ENCODE results near the gene GRM7. TPM values are rescaled to one million over a fixed set of nuclear protein-coding genes. Genes with fewer than 3 reads are reported as not detected.

The GRM7 gene
- total and polyA plus RNA-seq, 9 of the 15 experiments (the other 6 are each of a cell fraction or from before 2014, with no cell fraction given) = not detected

- Histone ChIP-seq H3K4me1 (replicated peaks in 1 of 2; ENCODE audit: control insufficient read depth in 2 of 2, insufficient read depth in 2 of 2, low read length in 2 of 2) (no peaks in the 10 kb centered on the region), H3K4me2 (ENCODE audit: insufficient read depth, low read length) (no peak overlapping the region), H3K9ac (ENCODE audit: insufficient read depth in 1 of 2, low read depth in 2 of 2, low read length in 2 of 2) (no peak overlapping the region), H3K79me2 (ENCODE audit: control insufficient read depth, insufficient read depth, low read length) (no peaks in the 10 kb centered on the region), H3K27ac (ENCODE audit: extremely low read depth, low read depth, low read length) (no peak overlapping the region), H3K36me3 (ENCODE audit: control insufficient read depth, insufficient read depth, low read length) (no peaks in the 10 kb centered on the region), H3K9me3 (replicated peaks; ENCODE audit: control insufficient read depth, insufficient read depth, low read depth, low read length) (no peaks in the 10 kb centered on the region; the same call in 1 of the 2 replicates), H3K27me3 (ENCODE audit: control insufficient read depth in 2 of 2, insufficient read depth in 2 of 2, low read length in 2 of 2) (no peaks in the 10 kb centered on the region), H3K9me1 (ENCODE audit: control insufficient read depth, insufficient read depth, low read length) (no peaks in the 10 kb centered on the region), H3K4me3 (no peak overlapping the region), H2AFZ (ENCODE audit: low read depth, low read length) (no peak overlapping the region), H4K20me1 (replicated peaks; ENCODE audit: control insufficient read depth, insufficient read depth, low read length) (no peaks in the 10 kb centered on the region)
- in situ Hi-C loops (cut with MboI) = no loop called here
- FAIRE-seq (no peak), DNase-seq (ENCODE audit: extremely low read depth in 1 of 4, low spot score in 3 of 4) (no peak), ATAC-seq (no peak)
- no TSS peak for BruUV-seq (replicated peaks)
- intact Hi-C loops (cut with micrococcal nuclease) = no loop called here
- CTCF ChIA-PET (ENCODE audit: low intra/inter-chr PET ratio) = no interaction called here
- POLR2A ChIA-PET = no interaction called here
- TF ChIP-seq, protein P1, sequence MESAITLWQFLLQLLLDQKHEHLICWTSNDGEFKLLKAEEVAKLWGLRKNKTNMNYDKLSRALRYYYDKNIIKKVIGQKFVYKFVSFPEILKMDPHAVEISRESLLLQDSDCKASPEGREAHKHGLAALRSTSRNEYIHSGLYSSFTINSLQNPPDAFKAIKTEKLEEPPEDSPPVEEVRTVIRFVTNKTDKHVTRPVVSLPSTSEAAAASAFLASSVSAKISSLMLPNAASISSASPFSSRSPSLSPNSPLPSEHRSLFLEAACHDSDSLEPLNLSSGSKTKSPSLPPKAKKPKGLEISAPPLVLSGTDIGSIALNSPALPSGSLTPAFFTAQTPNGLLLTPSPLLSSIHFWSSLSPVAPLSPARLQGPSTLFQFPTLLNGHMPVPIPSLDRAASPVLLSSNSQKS (CRISPR knock-in tag; IDR thresholded peaks at IDR 0.05) = no peak
- TF ChIP-seq ZBED1 (IDR thresholded peaks at IDR 0.05) (no peak), GTF2A2 (tag; IDR thresholded peaks at IDR 0.05) (no peak), ZNF143 (CRISPR knock-in tag; IDR thresholded peaks at IDR 0.05) (no peak), SMAD4 (CRISPR knock-in tag; conservative IDR thresholded peaks at IDR 0.05) (no peak), SNIP1 (IDR thresholded peaks at IDR 0.05; ENCODE audit: low read depth) (no peak), ZNF511 (CRISPR knock-in tag; IDR thresholded peaks at IDR 0.05) (no peak), ZNF583 (CRISPR knock-in tag; IDR thresholded peaks at IDR 0.05) (no peak), PTRF (tag; IDR thresholded peaks at IDR 0.05) (no peak), ATF3 (IDR thresholded peaks at IDR 0.05) (no peak), ATF3 (CRISPR knock-in tag; conservative IDR thresholded peaks at IDR 0.05) (no peak), MYBL2 (IDR thresholded peaks at IDR 0.05; ENCODE audit: low read depth) (no peak), MYBL2 (CRISPR knock-in tag; IDR thresholded peaks at IDR 0.05; ENCODE audit: borderline replicate concordance) (no peak), XRCC3 (IDR thresholded peaks at IDR 0.05) (no peak), E2F8 (IDR thresholded peaks at IDR 0.05; ENCODE audit: low read depth, partially characterized antibody) (no peak), ZNF140 (CRISPR knock-in tag; IDR thresholded peaks at IDR 0.05) (no peak), ZNF324 (CRISPR knock-in tag; IDR thresholded peaks at IDR 0.05) (no peak)
Observed at GRCh38 chr3:7567160-7567559, 706.2 kb downstream of the GRM7 start.

Measured in K562 (cell line).